Activated naive CD4-positive, alpha-beta T cell treated with anti-CD3 and anti-CD28 coated beads for 36 hours (primary cell): ENCODE results near the gene SEZ6L. TPM values are rescaled to one million over a fixed set of nuclear protein-coding genes. Genes with fewer than 3 reads are reported as not detected.
A peak's percentile ranks its signal among the peaks of the same experiment; 100 is the strongest.
"Not testable (repeated sequence)": the region's sequence is repeated elsewhere in the genome, so short reads cannot be mapped to it uniquely, and the experiment has no call there.

Experiments
- CTCF ChIA-PET: fragments of 350-600 bp; sonication (Branson Sonifier 250); formaldehyde crosslinking; loops from one replicate; lab custom pipeline; 2021; ENCODE audit warnings: antibody characterized with exemption; lab: Charles Lee
- DNase-seq: peaks from one replicate; pipeline ENCODE4 v3.0.0-alpha.2; 2020
- H3K27ac Mint-ChIP-seq: one replicate; pipeline ENCODE4 v1.8.0; 2021; ENCODE audit warnings: mild to moderate bottlenecking, mixed read lengths
- H3K27me3 Mint-ChIP-seq: one replicate; pipeline ENCODE4 v1.8.0; 2021; ENCODE audit warnings: low read depth, mixed read lengths
- H3K36me3 Mint-ChIP-seq: one replicate; pipeline ENCODE4 v1.8.0; 2021; ENCODE audit warnings: low read depth, mixed read lengths
- H3K4me1 Mint-ChIP-seq: one replicate; pipeline ENCODE4 v1.8.0; 2021; ENCODE audit warnings: low read depth, mixed read lengths
- H3K4me3 Mint-ChIP-seq: one replicate; pipeline ENCODE4 v1.8.0; 2021; ENCODE audit warnings: mild to moderate bottlenecking, moderate library complexity, mixed read lengths
- H3K9me3 Mint-ChIP-seq: one replicate; pipeline ENCODE4 v1.8.0; 2021; ENCODE audit warnings: mixed read lengths
- intact Hi-C: fragments of 100-400 bp; cut with micrococcal nuclease; formaldehyde crosslinking; loops from one replicate; pipeline ENCODE4 v1.15.1; 2023
- total RNA-seq, 2 experiments: library from RNA; stranded (reverse); gene quantifications; one replicate each; pipeline ENCODE4 v1.2.3, GENCODE V29; 2021

The SEZ6L gene
- total RNA-seq, 2 experiments from 2014 or later = not detected

DNA sequence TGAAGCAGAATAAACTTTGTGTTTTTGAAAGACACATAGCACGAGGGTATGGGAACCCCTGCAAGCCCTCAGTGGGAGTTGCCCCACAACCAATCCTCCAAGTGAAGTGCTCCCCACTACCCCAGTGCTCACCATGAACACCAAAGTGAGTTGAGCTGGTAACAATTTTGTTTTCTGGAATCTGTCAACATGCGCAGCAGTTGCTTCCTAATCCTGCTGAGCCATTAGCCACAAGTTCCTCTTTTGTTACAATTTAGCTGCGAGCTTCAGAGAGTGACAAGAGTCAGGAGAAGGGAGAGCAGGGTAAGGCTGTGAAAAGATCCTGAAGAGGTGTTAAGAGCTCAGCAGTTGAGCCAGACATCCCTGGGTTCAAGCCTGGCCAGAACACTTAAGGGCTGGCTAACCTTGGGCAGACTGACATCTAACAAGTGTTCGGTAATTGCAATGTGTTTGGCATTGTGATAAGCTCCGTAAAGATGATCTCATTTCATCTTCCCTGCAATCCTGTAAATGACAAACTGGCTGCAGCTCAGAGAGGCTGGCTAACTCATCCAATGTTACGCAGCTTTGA, 235.7 kb downstream of the SEZ6L start:
- no peak overlapping the region for H3K27ac Mint-ChIP-seq
- H3K36me3 Mint-ChIP-seq = no peaks in the 10 kb centered on the region
- no peak overlapping the region for H3K4me3 Mint-ChIP-seq
- intact Hi-C loops = no loop called here
- no peak for DNase-seq
- CTCF ChIA-PET = interaction anchor here (1.0 to 1.8 kb wide), 3 partner anchors 9 to 56 kb away, joined by 3 to 5 read pairs (median 4); no protein-coding TSS in a partner anchor
- H3K27me3 Mint-ChIP-seq = peaks cover 4% of the 10 kb centered on the region
- H3K9me3 Mint-ChIP-seq = no peaks in the 10 kb centered on the region
- peaks cover 5% of the 10 kb centered on the region for H3K4me1 Mint-ChIP-seq

DNA sequence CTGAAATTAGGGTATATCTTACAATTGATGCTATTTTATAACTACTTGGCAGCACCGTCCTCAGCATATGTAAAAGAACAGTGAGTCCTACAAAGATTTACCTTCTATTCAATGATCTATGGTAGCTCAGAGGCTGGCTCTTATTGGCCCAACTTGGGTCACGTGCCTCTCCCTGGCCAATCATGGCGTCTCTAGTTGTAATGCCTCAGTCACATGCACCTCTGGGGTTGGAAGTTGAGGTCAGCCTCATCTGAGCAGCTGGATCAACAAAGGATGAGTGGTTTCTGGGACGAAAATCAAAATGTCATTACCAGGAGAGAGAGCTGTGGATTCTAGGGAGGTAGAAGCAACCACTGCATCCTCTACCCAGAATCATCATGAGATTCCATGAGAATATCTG, 236.9 kb downstream of the SEZ6L start:
- H3K9me3 Mint-ChIP-seq = no peaks in the 10 kb centered on the region
- CTCF ChIA-PET = interaction anchor here (1.8 kb wide), 1 partner anchor 10 kb away, joined by 5 read pairs; no protein-coding TSS in a partner anchor
- intact Hi-C loops = no loop called here
- H3K27ac Mint-ChIP-seq = no peak overlapping the region
- H3K4me1 Mint-ChIP-seq = peaks cover 5% of the 10 kb centered on the region
- peaks cover 4% of the 10 kb centered on the region for H3K27me3 Mint-ChIP-seq
- no peak overlapping the region for H3K4me3 Mint-ChIP-seq
- no peak for DNase-seq
- no peaks in the 10 kb centered on the region for H3K36me3 Mint-ChIP-seq

DNA sequence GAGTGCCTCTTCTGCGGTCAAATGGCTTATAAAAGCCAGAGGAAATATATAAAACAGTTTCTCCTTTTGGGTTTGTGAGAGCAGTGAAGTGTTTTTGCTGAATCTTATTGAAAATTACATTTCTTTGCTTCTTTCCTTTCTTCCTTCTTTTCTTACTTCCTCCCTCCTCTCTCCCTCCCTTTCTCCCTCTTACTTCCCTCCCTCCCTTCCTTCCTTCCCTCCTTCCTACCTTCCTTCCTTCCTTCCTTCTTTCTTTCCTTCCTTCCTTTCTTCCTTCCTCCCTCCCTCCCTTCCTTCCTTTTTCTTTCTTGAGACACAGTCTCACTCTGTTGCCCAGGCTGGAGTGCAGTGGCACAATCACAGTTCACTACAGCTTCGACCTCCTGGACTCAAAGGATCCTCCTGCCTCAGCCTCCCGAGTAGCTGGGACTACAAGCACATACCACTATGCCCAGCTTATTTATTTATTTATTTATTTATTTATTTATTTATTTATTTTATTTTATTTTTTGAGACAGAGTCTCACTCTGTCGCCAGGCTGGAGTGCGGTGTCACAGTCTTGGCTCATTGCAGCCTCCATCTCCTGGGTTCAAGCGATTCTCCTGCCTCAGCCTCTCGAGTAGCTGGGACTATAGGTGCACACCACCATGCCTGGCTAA, 239.4 kb downstream of the SEZ6L start:
- H3K27me3 Mint-ChIP-seq, H3K27ac Mint-ChIP-seq, intact Hi-C loops, DNase-seq, CTCF ChIA-PET, H3K36me3 Mint-ChIP-seq, H3K4me3 Mint-ChIP-seq, H3K4me1 Mint-ChIP-seq, H3K9me3 Mint-ChIP-seq: not testable (repeated sequence)

DNA sequence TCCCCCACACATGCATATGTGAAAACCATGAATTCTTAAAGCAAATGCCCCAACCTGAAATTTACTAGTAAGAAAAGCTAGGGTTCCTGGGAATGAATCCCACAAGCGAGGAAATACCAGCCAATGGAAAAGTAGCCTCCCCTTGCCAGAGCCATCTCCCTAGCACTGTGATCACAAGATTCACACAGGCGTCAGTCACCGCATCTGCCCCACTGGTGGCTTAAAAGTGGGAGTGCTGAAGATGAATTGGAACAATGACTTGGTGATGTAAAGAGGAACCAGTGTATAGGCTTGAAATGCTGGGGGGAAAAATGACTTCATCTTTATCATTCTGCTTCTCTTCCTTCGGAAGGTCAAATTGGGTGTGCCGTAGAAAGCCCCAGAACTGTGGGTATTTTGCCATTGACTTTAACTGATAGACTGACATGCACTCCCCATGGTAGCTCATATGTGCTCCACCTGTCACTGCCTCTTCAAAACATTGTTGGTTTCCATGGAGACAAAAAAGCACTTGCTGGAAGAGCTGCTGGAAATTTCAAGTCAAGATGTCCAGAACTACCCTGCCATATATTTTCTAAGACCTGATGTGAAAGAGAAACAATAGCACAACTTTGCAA, 240.6 kb downstream of the SEZ6L start:
- no peaks in the 10 kb centered on the region for H3K9me3 Mint-ChIP-seq
- no peak overlapping the region for H3K27ac Mint-ChIP-seq
- DNase-seq = no peak
- H3K4me3 Mint-ChIP-seq = no peak overlapping the region
- CTCF ChIA-PET = interaction anchor here (1.4 kb wide), 1 partner anchor 17 kb away, joined by 3 read pairs; no protein-coding TSS in a partner anchor
- H3K27me3 Mint-ChIP-seq = no peaks in the 10 kb centered on the region
- peaks cover 1% of the 10 kb centered on the region for H3K4me1 Mint-ChIP-seq
- no peaks in the 10 kb centered on the region for H3K36me3 Mint-ChIP-seq
- intact Hi-C loops = no loop called here

DNA sequence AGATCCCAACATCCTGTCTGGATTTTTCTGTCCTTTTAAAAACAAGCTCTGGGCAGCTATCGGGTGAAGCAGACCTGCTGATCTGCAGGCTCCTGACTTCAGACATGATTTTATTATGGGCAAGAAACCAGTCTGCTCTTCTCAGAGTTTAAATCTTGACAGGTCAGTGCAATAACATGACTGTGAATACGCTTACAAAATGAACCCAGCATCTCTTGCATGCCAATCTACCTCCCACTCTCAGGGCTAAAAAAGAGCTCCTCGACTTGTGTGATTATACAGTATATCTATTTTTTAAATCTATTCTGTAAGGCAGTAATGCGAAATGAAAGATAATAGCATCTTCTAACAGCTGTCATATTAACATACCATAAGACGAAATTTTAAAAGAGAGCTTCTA, 241.1 kb downstream of the SEZ6L start:
- H3K27ac Mint-ChIP-seq = no peak overlapping the region
- H3K4me3 Mint-ChIP-seq = no peak overlapping the region
- H3K9me3 Mint-ChIP-seq = no peaks in the 10 kb centered on the region
- H3K27me3 Mint-ChIP-seq = no peaks in the 10 kb centered on the region
- CTCF ChIA-PET = interaction anchor here (0.7 to 1.4 kb wide), 5 partner anchors 18 to 51 kb away, joined by 3 to 5 read pairs (median 3); no protein-coding TSS in a partner anchor
- no peaks in the 10 kb centered on the region for H3K36me3 Mint-ChIP-seq
- intact Hi-C loops = no loop called here
- peaks cover 1% of the 10 kb centered on the region for H3K4me1 Mint-ChIP-seq
- no peak for DNase-seq

DNA sequence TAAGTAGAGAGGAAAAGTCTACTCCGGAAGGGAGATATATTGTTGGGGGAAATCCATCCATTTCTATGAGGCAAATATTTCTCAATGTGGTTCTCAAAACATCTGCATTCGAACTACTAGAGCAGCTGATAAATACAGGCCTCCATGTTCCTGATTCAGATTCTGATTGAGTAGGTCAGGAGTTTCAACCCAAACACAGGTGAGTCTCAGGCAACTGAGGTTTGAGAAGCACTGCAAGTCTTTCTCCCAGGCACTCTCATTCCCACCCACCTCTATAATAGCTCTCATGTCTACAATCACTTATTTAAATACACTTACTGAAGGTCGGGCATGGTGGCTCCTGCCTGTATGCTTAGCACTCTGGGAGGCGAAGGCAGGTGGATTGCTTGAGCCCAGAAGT, 245.1 kb downstream of the SEZ6L start:
- no peaks in the 10 kb centered on the region for H3K36me3 Mint-ChIP-seq
- CTCF ChIA-PET = interaction anchor here (0.6 kb wide), 1 partner anchor 60 kb away, joined by 11 read pairs; no protein-coding TSS in a partner anchor
- no peaks in the 10 kb centered on the region for H3K27me3 Mint-ChIP-seq
- H3K4me3 Mint-ChIP-seq = no peak overlapping the region
- H3K27ac Mint-ChIP-seq = no peak overlapping the region
- no peaks in the 10 kb centered on the region for H3K9me3 Mint-ChIP-seq
- intact Hi-C loops = no loop called here
- H3K4me1 Mint-ChIP-seq = peaks cover 1% of the 10 kb centered on the region
- DNase-seq = no peak

DNA sequence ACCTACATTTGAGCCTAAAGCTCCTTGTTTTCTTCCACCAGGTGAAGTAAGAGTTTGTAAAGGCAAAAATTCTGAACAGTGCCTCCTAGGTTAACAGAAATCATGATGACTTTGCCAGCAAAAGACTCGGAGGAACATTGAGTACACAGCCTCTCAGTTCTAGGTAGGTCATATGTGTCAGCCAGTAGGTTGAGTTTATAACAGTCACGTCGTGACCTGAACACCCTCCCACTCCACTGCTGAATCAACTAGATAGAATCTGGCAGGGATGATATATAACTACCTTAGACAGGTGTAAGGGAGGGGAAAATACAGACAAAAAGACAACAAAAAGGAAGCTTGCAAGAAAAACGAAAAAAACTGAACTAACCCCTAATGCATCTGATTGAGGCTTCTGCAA, 247.0 kb downstream of the SEZ6L start:
- Mint-ChIP-seq H3K9me3 (no peaks in the 10 kb centered on the region), H3K36me3 (no peaks in the 10 kb centered on the region), H3K4me3 (no peak overlapping the region), H3K4me1 (peaks cover 1% of the 10 kb centered on the region), H3K27ac (no peak overlapping the region), H3K27me3 (peaks cover 4% of the 10 kb centered on the region)
- DNase-seq = no peak
- intact Hi-C loops = no loop called here
- CTCF ChIA-PET = interaction anchor here (0.6 to 0.8 kb wide), 2 partner anchors 18 to 50 kb away, joined by 3 read pairs; no protein-coding TSS in a partner anchor

DNA sequence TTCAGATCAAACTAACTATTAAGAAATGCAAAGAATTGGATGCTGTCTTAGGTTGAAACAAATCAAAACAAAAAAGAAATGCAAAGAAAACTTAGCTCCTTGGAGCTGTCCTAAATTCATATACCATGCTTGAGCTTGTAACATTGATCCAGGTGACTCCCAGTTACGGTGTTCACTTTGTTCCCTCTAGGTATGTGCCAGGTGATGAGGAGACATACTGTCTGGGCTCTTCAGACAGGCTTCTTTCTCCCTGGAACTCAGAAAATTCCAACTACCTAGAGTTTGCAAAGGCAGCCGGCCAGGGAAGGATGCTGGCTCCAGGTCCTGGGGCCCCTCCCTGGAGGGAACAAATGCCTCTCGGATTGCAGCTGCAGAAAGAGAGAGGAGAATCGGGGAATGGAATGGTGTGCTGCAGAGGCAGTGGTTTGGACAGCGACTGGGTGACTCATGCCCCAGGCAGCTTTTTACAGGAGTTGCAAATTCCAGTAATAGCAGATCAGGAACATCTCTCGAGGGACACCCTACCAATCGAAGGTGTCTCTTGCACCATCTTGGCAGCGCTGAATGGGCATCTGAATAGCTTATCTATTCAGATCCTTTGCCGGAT, 247.5 kb downstream of the SEZ6L start:
- no peak overlapping the region for H3K27ac Mint-ChIP-seq
- H3K9me3 Mint-ChIP-seq = no peaks in the 10 kb centered on the region
- H3K4me1 Mint-ChIP-seq = peaks cover 1% of the 10 kb centered on the region
- intact Hi-C loops = no loop called here
- H3K27me3 Mint-ChIP-seq = peaks cover 5% of the 10 kb centered on the region
- no peak overlapping the region for H3K4me3 Mint-ChIP-seq
- no peaks in the 10 kb centered on the region for H3K36me3 Mint-ChIP-seq
- DNase-seq = no peak
- CTCF ChIA-PET = no interaction called here

DNA sequence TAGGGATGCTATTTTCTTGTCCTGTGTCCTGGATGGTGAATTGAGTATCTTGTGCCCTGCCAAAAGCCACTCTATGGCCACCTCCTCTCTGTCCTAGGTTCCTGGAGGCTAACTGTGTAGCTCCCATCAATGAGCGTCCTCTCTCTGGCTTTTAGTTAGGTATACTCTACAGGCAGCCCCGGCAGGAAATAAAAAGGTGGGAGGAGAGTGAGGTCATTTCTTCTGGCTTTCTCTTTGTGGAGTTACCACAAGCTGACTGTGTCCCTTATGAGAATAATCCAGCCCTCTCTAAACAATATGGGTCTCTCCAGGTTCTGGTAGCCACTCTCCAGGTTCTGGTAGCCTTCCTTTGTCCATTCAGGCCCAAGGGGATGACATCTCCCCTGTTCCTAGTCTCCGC, 248.1 kb downstream of the SEZ6L start:
- CTCF ChIA-PET = no interaction called here
- intact Hi-C loops = no loop called here

DNA sequence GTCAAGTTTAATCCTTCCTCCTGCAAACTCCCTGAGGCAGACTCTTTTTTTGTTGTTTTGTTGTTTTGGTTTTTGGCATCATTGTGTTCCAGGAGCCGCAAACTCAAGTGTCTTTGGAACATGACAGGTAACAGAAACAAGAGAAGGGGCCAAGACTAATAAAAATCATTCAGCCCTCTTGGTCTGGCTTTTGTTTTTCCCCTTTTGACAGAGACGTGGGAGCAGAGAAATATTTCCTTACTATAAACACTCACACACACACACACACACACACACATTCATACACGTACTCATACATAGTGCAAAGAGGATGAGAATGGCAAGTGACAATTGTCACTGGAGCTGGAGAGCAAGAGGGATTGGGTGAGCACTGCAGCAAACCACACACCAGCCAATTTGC, 249.4 kb downstream of the SEZ6L start:
- no peak overlapping the region for H3K4me3 Mint-ChIP-seq
- intact Hi-C loops = no loop called here

More for the DNA sequence above, 248.1 kb downstream of the SEZ6L start:
- H3K9me3 Mint-ChIP-seq = no peaks in the 10 kb centered on the region
- no peak for DNase-seq
- H3K27ac Mint-ChIP-seq = no peak overlapping the region
- H3K4me3 Mint-ChIP-seq = no peak overlapping the region
- peaks cover 7% of the 10 kb centered on the region for H3K27me3 Mint-ChIP-seq
- peaks cover 1% of the 10 kb centered on the region for H3K4me1 Mint-ChIP-seq
- no peaks in the 10 kb centered on the region for H3K36me3 Mint-ChIP-seq

DNA sequence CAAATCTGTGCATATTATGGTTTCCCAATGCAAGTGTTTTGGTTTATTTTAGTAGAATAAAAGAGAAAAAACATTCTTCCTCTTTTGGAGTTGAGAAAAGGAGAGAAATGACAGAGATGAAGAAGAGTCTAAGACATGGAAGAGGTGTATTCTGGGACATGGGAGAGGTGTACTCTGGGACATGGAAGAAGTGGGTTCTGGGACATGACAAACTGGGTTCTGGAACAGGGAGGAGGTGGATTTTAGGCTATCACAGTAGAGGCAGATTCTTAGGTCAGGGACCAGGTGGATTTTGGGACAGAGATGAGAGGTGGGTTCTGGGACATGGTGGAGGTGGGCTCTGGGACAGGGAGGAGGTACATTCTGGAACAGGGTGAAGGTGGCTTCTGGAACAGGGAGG, 257.7 kb downstream of the SEZ6L start:
- no peak overlapping the region for H3K27ac Mint-ChIP-seq
- peaks cover 2% of the 10 kb centered on the region for H3K36me3 Mint-ChIP-seq
- CTCF ChIA-PET = no interaction called here
- H3K9me3 Mint-ChIP-seq = no peaks in the 10 kb centered on the region
- intact Hi-C loops = loop anchor here (5.0 kb wide), 2 partner anchors 35 to 1350 kb away; no protein-coding TSS in a partner anchor
- peaks cover 40% of the 10 kb centered on the region for H3K4me1 Mint-ChIP-seq
- no peak for DNase-seq
- H3K27me3 Mint-ChIP-seq = peaks cover 4% of the 10 kb centered on the region
- H3K4me3 Mint-ChIP-seq = peak overlapping the region; percentile 26

More for the DNA sequence above, 249.4 kb downstream of the SEZ6L start:
- no peak for DNase-seq
- Mint-ChIP-seq H3K36me3 (no peaks in the 10 kb centered on the region), H3K9me3 (no peaks in the 10 kb centered on the region), H3K27ac (no peak overlapping the region), H3K4me1 (no peaks in the 10 kb centered on the region), H3K27me3 (peaks cover 7% of the 10 kb centered on the region)
- CTCF ChIA-PET = interaction anchor here (0.6 kb wide), 2 partner anchors 42 to 223 kb away, joined by 3 read pairs; no protein-coding TSS in a partner anchor
